Measurements from ENCODE around the gene SIAH1.

DNA sequence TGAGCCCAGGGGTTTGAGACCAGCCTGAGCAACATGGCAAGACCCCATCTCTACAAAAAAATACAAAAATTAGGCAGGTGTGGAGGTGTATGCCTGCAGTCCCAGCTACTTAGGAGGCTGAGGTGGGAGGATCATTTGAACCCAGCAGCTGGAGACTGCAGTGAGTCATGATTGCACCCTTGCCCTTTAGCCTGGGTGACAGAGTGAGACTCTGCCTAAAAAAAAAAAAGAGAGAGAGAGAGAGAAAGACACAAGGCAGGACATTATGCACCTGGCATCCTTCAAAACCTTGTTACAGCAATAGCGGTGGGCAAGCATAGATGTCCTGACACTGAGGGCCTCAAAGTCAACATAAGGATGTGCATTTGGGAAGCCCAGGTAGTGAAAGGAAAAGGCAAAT, 19.9 kb upstream of the SIAH1 start:
- TF ChIP-seq CTCF (IDR thresholded peaks at IDR 0.05 in 2 of 3, conservative IDR thresholded peaks at IDR 0.05 in 1 of 3; ENCODE audit: insufficient read depth in 2 of 3, low read depth in 1 of 3, low read length in 3 of 3) = no peak
- TF ChIP-seq ZBTB49 (CRISPR knock-in tag; IDR thresholded peaks at IDR 0.05; ENCODE audit: borderline replicate concordance) = no peak
- no peak for TF ChIP-seq ZNF232 (CRISPR knock-in tag; IDR thresholded peaks at IDR 0.05)
- TF ChIP-seq MCM3 (IDR thresholded peaks at IDR 0.05) = no peak
- TF ChIP-seq CBX8 (IDR thresholded peaks at IDR 0.05; ENCODE audit: borderline replicate concordance, extremely low read depth, low read depth, low read length, poor library complexity, severe bottlenecking) = no peak
- no peak for TF ChIP-seq GATA2 (CRISPR knock-in tag; IDR thresholded peaks at IDR 0.05)
- no peak for TF ChIP-seq PRDM10 (IDR thresholded peaks at IDR 0.05; ENCODE audit: partially characterized antibody)
- no peak for TF ChIP-seq TBL1XR1 (IDR thresholded peaks at IDR 0.05; ENCODE audit: low read length in 2 of 2)
- no peak for TF ChIP-seq BCLAF1 (IDR thresholded peaks at IDR 0.05; ENCODE audit: borderline replicate concordance in 1 of 2, control insufficient read depth in 1 of 2, low read depth in 2 of 2, low read length in 1 of 2)
- TF ChIP-seq POLR2A (conservative IDR thresholded peaks at IDR 0.05) = no peak
- no peak for TF ChIP-seq JUN (IDR thresholded peaks at IDR 0.05; ENCODE audit: borderline replicate concordance, low read depth, low read length)
- TF ChIP-seq JUN (CRISPR knock-in tag; IDR thresholded peaks at IDR 0.05; ENCODE audit: borderline replicate concordance) = no peak
- no peak for TF ChIP-seq HLTF (IDR thresholded peaks at IDR 0.05)
- TF ChIP-seq FOXK2 (conservative IDR thresholded peaks at IDR 0.05 in 1 of 2, IDR thresholded peaks at IDR 0.05 in 1 of 2; ENCODE audit: low read depth in 2 of 2) = no peak
- TF ChIP-seq MEF2A (IDR thresholded peaks at IDR 0.05; ENCODE audit: control insufficient read depth, low read depth, low read length) = no peak

All from K562 (cell line).